GM08714 (cell line): ENCODE results near the gene CORO2A.
"Not testable (repeated sequence)": the region's sequence is repeated elsewhere in the genome, so short reads cannot be mapped to it uniquely, and the experiment has no call there.

Source experiments
- H3K4me3 ChIP-seq: fragments of 200-500 bp; sonication (Bioruptor generic); 2 replicates; pipeline ENCODE4 v1.5.1; 2014; ENCODE audit warnings: mild to moderate bottlenecking, low read length, inconsistent platforms
- ZNF274 ChIP-seq: IDR thresholded peaks from 2 replicates; pipeline ENCODE4 v1.6.1; 2012; ENCODE audit warnings: mild to moderate bottlenecking, low read depth, low read length

CORO2A gene

GRCh38 chr9:98084396-98084795 lies 108.0 kb downstream of the CORO2A start:
- H3K4me3 ChIP-seq: no peak overlapping the region
- TF ChIP-seq ZNF274: no peak

- TF ChIP-seq ZNF274: no peak
These were observed 108.8 kb downstream of the CORO2A start for GRCh38 chr9:98083566-98084183.

GRCh38 chr9:98083061-98083501 lies 109.4 kb downstream of the CORO2A start:
- no peak overlapping the region for H3K4me3 ChIP-seq
- no peak for TF ChIP-seq ZNF274

More at GRCh38 chr9:98083566-98084183, 108.8 kb downstream of the CORO2A start:
- H3K4me3 ChIP-seq: no peak overlapping the region

GRCh38 chr9:98081477-98082219 lies 110.8 kb downstream of the CORO2A start:
- H3K4me3 ChIP-seq: no peak overlapping the region
- no peak for TF ChIP-seq ZNF274

- H3K4me3 ChIP-seq: no peak overlapping the region
- TF ChIP-seq ZNF274: no peak
These were observed 111.7 kb downstream of the CORO2A start for GRCh38 chr9:98080780-98081179.

- TF ChIP-seq ZNF274: no peak
- no peak overlapping the region for H3K4me3 ChIP-seq
These were observed 112.1 kb downstream of the CORO2A start for GRCh38 chr9:98080326-98080725.

- H3K4me3 ChIP-seq: no peak overlapping the region
- no peak for TF ChIP-seq ZNF274
These were observed 113.5 kb downstream of the CORO2A start for GRCh38 chr9:98078895-98079294.

- not testable (repeated sequence) for H3K4me3 ChIP-seq
These were observed 115.9 kb downstream of the CORO2A start for GRCh38 chr9:98076514-98076890.

- TF ChIP-seq ZNF274: no peak
- no peak overlapping the region for H3K4me3 ChIP-seq
These were observed 117.1 kb downstream of the CORO2A start for GRCh38 chr9:98075332-98075805.

GRCh38 chr9:98074115-98074990 lies 118.1 kb downstream of the CORO2A start:
- TF ChIP-seq ZNF274: no peak

GRCh38 chr9:98071737-98072136 lies 120.7 kb downstream of the CORO2A start:
- no peak for TF ChIP-seq ZNF274
- H3K4me3 ChIP-seq: no peak overlapping the region

More at GRCh38 chr9:98074115-98074990, 118.1 kb downstream of the CORO2A start:
- H3K4me3 ChIP-seq: no peak overlapping the region
